ENCODE data around the gene HBG1. TPM values are rescaled to one million over a fixed set of nuclear protein-coding genes. Genes with fewer than 3 reads are reported as not detected.

HBG1 gene
- total RNA-seq = not detected in 2 replicates

DNA sequence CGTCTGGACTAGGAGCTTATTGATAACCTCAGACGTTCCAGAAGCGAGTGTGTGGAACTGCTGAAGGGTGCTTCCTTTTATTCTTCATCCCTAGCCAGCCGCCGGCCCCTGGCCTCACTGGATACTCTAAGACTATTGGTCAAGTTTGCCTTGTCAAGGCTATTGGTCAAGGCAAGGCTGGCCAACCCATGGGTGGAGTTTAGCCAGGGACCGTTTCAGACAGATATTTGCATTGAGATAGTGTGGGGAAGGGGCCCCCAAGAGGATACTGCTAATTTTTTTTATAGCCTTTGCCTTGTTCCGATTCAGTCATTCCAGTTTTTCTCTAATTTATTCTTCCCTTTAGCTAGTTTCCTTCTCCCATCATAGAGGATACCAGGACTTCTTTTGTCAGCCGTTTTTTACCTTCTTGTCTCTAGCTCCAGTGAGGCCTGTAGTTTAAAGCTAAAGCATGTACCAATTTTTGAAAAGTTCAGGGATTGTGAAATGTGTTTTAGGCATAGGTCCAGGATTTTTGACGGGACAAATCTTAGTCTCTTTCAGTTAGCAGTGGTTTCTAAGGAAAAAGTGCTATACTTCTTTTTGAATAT lies at the start of gene HBG1:
Gene HBG1, minus strand, starts transcription at position 51 of the 590 bp plus-strand sequence. CDS start 53 bp downstream, outside the sequence.

DNA sequence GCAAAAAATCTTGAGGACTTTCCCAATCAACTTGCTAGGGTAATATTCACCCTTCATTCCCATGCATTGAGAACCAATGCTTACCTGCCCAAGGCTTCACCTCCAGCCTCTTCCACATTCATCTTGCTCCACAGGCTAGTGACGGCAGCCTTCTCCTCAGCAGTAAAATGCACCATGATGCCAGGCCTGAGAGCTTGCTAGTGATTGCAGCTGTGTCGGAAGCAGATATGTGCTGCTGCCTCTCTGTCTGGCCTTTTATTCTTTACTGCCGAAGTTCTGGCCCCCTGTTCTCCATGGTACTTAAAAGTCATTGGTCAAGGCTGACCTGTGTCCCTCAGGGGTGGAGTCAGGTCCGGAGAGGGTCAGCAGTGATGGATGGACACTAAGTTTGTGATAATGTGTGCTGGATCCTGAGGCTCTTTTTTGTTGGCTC lies 20.1 kb upstream of the HBG1 start, which contains the start of gene HBE1:
Gene HBE1, minus strand, starts transcription at position 231 of the 433 bp plus-strand sequence. Its CDS starts 55 bp downstream, at position 176.

DNA sequence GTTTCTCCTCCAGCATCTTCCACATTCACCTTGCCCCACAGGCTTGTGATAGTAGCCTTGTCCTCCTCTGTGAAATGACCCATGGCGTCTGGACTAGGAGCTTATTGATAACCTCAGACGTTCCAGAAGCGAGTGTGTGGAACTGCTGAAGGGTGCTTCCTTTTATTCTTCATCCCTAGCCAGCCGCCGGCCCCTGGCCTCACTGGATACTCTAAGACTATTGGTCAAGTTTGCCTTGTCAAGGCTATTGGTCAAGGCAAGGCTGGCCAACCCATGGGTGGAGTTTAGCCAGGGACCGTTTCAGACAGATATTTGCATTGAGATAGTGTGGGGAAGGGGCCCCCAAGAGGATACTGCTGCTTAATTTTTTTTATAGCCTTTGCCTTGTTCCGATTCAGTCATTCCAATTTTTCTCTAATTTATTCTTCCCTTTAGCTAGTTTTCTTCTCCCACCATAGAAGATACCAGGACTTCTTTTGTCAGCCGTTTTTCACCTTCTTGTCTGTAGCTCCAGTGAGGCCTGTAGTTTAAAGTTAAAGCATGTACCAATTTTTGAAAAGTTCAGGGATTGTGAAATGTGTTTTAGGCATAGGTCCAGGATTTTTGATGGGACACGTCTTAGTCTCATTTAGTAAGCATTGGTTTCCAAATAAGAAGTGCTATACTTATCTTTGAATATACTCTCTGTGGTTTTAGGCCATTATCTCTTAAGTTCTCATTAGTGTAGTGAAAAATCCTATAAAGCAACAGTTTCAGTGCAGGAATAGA lies 5.2 kb upstream of the HBG1 start, which contains the start of gene HBG2:
Gene HBG2, minus strand, starts transcription at position 136 of the 768 bp plus-strand sequence. Its CDS starts 53 bp downstream, at position 83.

DNA sequence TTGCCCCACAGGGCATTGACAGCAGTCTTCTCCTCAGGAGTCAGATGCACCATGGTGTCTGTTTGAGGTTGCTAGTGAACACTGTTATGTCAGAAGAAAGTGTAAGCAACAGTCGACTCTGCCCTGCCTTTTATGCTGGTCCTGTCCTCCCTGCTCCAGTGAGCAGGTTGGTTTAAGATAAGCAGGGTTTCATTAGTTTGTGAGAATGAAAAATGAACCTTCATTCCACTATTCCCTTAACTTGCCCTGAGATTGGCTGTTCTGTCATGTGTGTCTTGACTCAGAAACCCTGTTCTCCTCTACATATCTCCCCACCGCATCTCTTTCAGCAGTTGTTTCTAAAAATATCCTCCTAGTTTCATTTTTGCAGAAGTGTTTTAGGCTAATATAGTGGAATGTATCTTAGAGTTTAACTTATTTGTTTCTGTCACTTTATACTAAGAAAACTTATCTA lies 15.2 kb downstream of the HBG1 start, which contains the start of gene HBD:
Gene HBD, minus strand, starts transcription at position 103 of the 454 bp plus-strand sequence. Its CDS starts 50 bp downstream, at position 53.

DNA sequence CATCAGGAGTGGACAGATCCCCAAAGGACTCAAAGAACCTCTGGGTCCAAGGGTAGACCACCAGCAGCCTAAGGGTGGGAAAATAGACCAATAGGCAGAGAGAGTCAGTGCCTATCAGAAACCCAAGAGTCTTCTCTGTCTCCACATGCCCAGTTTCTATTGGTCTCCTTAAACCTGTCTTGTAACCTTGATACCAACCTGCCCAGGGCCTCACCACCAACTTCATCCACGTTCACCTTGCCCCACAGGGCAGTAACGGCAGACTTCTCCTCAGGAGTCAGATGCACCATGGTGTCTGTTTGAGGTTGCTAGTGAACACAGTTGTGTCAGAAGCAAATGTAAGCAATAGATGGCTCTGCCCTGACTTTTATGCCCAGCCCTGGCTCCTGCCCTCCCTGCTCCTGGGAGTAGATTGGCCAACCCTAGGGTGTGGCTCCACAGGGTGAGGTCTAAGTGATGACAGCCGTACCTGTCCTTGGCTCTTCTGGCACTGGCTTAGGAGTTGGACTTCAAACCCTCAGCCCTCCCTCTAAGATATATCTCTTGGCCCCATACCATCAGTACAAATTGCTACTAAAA lies 22.8 kb downstream of the HBG1 start, which contains the start of gene HBB:
Gene HBB, minus strand, starts transcription at position 340 of the 579 bp plus-strand sequence. Its CDS starts 50 bp downstream, at position 290.

DNA sequence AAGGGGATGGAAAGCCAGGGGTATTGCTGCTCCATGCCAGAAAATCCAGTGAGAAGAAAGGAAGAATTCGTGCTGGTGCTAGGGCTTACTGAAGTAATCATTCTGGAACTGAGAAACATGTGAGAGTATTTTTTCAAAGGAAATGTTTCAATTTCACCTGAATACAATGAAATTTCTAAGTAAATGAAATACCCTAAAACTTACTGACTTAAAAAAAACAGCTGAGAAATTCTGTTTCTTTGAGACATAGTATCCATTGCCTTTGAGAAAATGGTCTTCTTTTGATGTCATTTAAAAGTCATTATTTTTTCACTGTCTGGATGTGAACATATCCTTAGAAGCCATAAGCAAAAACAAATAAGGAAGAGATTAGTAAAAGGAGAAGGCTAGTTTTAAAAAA lies 49.1 kb downstream of the HBG1 start, which contains the start of gene OR51V1:
Gene OR51V1, minus strand, starts transcription at position 101 of the 400 bp plus-strand sequence. Its CDS starts 0 bp downstream, at position 101.

Other genes with a start within 250 kb of the HBG1 start
- gene OR52J3, start 203.3 kb downstream of the HBG1 start, total RNA-seq = 1.7 TPM in 1 of 2 replicates, not detected in the other
- gene OR52E2, start 190.2 kb downstream of the HBG1 start, total RNA-seq = not detected in 2 replicates
- gene OR52E1, start 180.3 kb downstream of the HBG1 start, total RNA-seq = not detected in 2 replicates
- gene OR52A5, start 111.5 kb downstream of the HBG1 start, total RNA-seq = not detected in 2 replicates
- gene OR52A1, start 95.1 kb downstream of the HBG1 start, total RNA-seq = not detected in 2 replicates
- not detected in 2 replicates for gene OR51V1, start 49.2 kb downstream of the HBG1 start, total RNA-seq
- not detected in 2 replicates for gene HBB, start 22.8 kb downstream of the HBG1 start, total RNA-seq
- 0.29 TPM in 1 of 2 replicates, not detected in the other for gene HBD, start 15.4 kb downstream of the HBG1 start, total RNA-seq
- not detected in 2 replicates for gene HBG2, start 4.9 kb upstream of the HBG1 start, total RNA-seq
- not detected in 2 replicates for gene HBE1, start 20.1 kb upstream of the HBG1 start, total RNA-seq
- gene OR51B4, start 52.1 kb upstream of the HBG1 start, total RNA-seq = not detected in 2 replicates
- gene OR51B2, start 74.4 kb upstream of the HBG1 start, total RNA-seq = not detected in 2 replicates
- gene OR51B5, start 93.7 kb upstream of the HBG1 start, total RNA-seq = not detected in 2 replicates
- gene OR51B6, start 101.7 kb upstream of the HBG1 start, total RNA-seq = not detected in 2 replicates
- gene OR51M1, start 134.0 kb upstream of the HBG1 start, total RNA-seq = not detected in 2 replicates
- not detected in 2 replicates for gene OR51Q1, start 172.3 kb upstream of the HBG1 start, total RNA-seq
- not detected in 2 replicates for gene OR51I1, start 191.7 kb upstream of the HBG1 start, total RNA-seq
- gene OR51I2, start 199.5 kb upstream of the HBG1 start, total RNA-seq = not detected in 2 replicates
- gene OR52D1, start 238.8 kb upstream of the HBG1 start, total RNA-seq = not detected in 2 replicates